Natural killer cell (primary cell): ENCODE measurements around the gene TMED5. TPM values are rescaled to one million over a fixed set of nuclear protein-coding genes. Genes with fewer than 3 reads are reported as not detected.

Experiments
- ATAC-seq, 3 donors: fragments of 150-1000 bp in 2 of 3; fragments of 200-7000 bp in 1 of 3; cut with Tn5 transposase; 1 replicate in 1 of 3; 2 replicates in 2 of 3; pipeline ENCODE4 v1.10.0; 2021; ENCODE audit warnings: mild to moderate bottlenecking in 2 of 3, moderate library complexity in 2 of 3
- DNase-seq, 2 donors: peaks; one replicate each; pipeline versions ENCODE4 v3.0.0 to v3.0.0-alpha.2; 2013 to 2021; ENCODE audit warnings: mixed read lengths in 1 of 2
- H3K27ac ChIP-seq: one replicate; pipeline ENCODE4 v1.5.1; 2013; ENCODE audit warnings: mild to moderate bottlenecking, low read length
- H3K27me3 ChIP-seq: one replicate; pipeline ENCODE4 v1.6.1; 2013; ENCODE audit warnings: low read length; ENCODE audit not compliant: control insufficient read depth, insufficient read depth
- H3K36me3 ChIP-seq: one replicate; pipeline ENCODE4 v1.6.1; 2013; ENCODE audit warnings: low read length; ENCODE audit not compliant: control insufficient read depth, insufficient read depth
- H3K4me1 ChIP-seq: one replicate; pipeline ENCODE4 v1.6.1; 2013; ENCODE audit warnings: low read length; ENCODE audit not compliant: control insufficient read depth, insufficient read depth
- H3K4me3 ChIP-seq: one replicate; pipeline ENCODE4 v1.5.1; 2013; ENCODE audit warnings: low read length
- H3K9me3 ChIP-seq: one replicate; pipeline ENCODE4 v1.6.1; 2013; ENCODE audit warnings: low read length; ENCODE audit not compliant: control insufficient read depth, insufficient read depth
- H3K27ac Mint-ChIP-seq, 2 donors: one replicate each; pipeline ENCODE4 v1.8.0; 2022; ENCODE audit warnings: mild to moderate bottlenecking in 2 of 2, mixed read lengths in 2 of 2, moderate library complexity in 1 of 2
- H3K27me3 Mint-ChIP-seq, 2 donors: one replicate each; pipeline ENCODE4 v1.8.0; 2022; ENCODE audit warnings: low read depth in 2 of 2, mixed read lengths in 2 of 2
- H3K36me3 Mint-ChIP-seq: one replicate; pipeline ENCODE4 v1.8.0; 2022; ENCODE audit warnings: mixed read lengths
- H3K4me1 Mint-ChIP-seq, 2 donors: one replicate each; pipeline ENCODE4 v1.8.0; 2022; ENCODE audit warnings: mixed read lengths in 2 of 2
- H3K4me3 Mint-ChIP-seq: one replicate; pipeline ENCODE4 v1.8.0; 2022; ENCODE audit warnings: mild to moderate bottlenecking, moderate library complexity, mixed read lengths
- H3K9me3 Mint-ChIP-seq, 2 donors: one replicate each; pipeline ENCODE4 v1.8.0; 2022; ENCODE audit warnings: mixed read lengths in 2 of 2
- WGBS: methylation state at CpG from one replicate; pipeline ENCODE4 v1.1.7; 2013; ENCODE audit warnings: missing lambda C conversion rate; ENCODE audit not compliant: insufficient coverage; 5-methylcytosine and 5-hydroxymethylcytosine counted together
- intact Hi-C: fragments of 100-400 bp; cut with micrococcal nuclease; formaldehyde crosslinking; loops from one replicate; pipeline ENCODE4 v1.14.2; 2022
- total RNA-seq, 4 donors: library from RNA; stranded (reverse); fragments of 120-200 nt in 1 of 4; gene quantifications; one replicate each; pipeline versions ENCODE4 v1.2.3 to v1.2.4, GENCODE V29; 2013 to 2022
- TF ChIP-seq, protein P1 (sequence below): fragments of 200-600 bp; IDR thresholded peaks from one replicate; pipeline ENCODE4 v1.8.0; 2022; ENCODE audit warnings: antibody characterized with exemption

Gene TMED5
- total RNA-seq, 3 donors from 2014 or later (not counting 1 experiment from before 2014, with no cell fraction given), result 64.6 to 73.5 (median 67.0) TPM

DNA sequence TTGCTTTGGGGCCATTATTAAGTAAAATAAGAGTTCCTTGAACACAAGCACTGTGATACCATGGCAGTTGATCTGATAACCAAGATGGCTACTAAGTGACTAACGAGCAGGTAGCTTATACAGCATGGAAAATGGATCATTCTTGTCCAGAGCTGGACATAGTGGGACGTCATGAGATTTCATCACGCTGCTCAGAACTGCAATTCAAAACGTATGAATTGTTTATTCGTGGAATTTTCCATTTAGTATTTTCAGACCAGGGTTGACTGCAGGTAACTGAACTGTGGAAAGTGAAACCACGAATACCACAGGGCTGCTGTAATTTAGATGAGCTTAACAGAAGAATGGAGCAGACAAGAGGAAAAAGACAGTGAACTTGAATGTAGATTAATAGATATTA is 39.2 kb upstream of the TMED5 start:
- ATAC-seq, result no peak
- H3K4me3 ChIP-seq, result no peak overlapping the region
- peaks cover 6 to 14% of the 10 kb centered on the region in 2 donors for H3K4me1 Mint-ChIP-seq
- H3K36me3 ChIP-seq, result peaks cover 7% of the 10 kb centered on the region
- H3K9me3 Mint-ChIP-seq, result no peaks in the 10 kb centered on the region
- WGBS, result 16% methylated on average over 6 of the region's 6 CpGs
- intact Hi-C loops, result no loop called here
- H3K27ac Mint-ChIP-seq, result peak overlapping the region; percentile 26 to 57
- no peaks in the 10 kb centered on the region for H3K4me1 ChIP-seq
- no peak overlapping the region for H3K27ac ChIP-seq
- no peaks in the 10 kb centered on the region for H3K27me3 Mint-ChIP-seq
- peak overlapping the region; percentile 52 for H3K4me3 Mint-ChIP-seq
- H3K27me3 ChIP-seq, result no peaks in the 10 kb centered on the region
- H3K9me3 ChIP-seq, result no peaks in the 10 kb centered on the region
- peak in 1 of 2 donors; percentile 37 for DNase-seq
- H3K36me3 Mint-ChIP-seq, result peaks cover 6% of the 10 kb centered on the region
- TF ChIP-seq, protein P1, sequence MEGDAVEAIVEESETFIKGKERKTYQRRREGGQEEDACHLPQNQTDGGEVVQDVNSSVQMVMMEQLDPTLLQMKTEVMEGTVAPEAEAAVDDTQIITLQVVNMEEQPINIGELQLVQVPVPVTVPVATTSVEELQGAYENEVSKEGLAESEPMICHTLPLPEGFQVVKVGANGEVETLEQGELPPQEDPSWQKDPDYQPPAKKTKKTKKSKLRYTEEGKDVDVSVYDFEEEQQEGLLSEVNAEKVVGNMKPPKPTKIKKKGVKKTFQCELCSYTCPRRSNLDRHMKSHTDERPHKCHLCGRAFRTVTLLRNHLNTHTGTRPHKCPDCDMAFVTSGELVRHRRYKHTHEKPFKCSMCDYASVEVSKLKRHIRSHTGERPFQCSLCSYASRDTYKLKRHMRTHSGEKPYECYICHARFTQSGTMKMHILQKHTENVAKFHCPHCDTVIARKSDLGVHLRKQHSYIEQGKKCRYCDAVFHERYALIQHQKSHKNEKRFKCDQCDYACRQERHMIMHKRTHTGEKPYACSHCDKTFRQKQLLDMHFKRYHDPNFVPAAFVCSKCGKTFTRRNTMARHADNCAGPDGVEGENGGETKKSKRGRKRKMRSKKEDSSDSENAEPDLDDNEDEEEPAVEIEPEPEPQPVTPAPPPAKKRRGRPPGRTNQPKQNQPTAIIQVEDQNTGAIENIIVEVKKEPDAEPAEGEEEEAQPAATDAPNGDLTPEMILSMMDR, result no peak

DNA sequence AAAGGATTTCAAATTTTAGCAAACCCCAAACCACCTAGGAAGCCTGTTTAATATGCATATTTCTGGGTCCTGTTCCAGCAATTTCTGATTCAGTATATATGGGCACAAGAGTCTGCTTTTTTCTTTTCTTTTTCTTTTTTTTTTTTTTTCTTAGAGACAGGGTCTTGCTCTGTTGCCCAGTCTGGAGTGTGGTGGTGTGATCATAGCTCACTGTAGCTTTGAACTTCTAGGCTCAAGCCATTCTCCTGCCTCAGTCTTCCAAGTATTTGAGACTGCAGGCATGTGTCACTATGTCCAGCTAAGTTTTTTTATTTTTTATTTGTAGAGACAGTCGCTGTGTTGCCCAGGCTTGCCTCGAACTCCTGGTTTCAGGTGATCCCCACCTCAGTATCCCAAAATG is 35.1 kb upstream of the TMED5 start:
- H3K4me1 ChIP-seq, result no peaks in the 10 kb centered on the region
- H3K4me3 Mint-ChIP-seq, result no peak overlapping the region
- H3K27me3 ChIP-seq, result no peaks in the 10 kb centered on the region
- no peaks in the 10 kb centered on the region for H3K9me3 Mint-ChIP-seq
- intact Hi-C loops, result no loop called here
- TF ChIP-seq, protein P1, result no peak
- peaks cover 3% of the 10 kb centered on the region for H3K36me3 ChIP-seq
- no peak overlapping the region for H3K4me3 ChIP-seq
- H3K36me3 Mint-ChIP-seq, result no peaks in the 10 kb centered on the region
- DNase-seq, result no peak
- ATAC-seq, result no peak
- H3K27ac ChIP-seq, result no peak overlapping the region
- peaks cover 6 to 14% of the 10 kb centered on the region in 2 donors for H3K4me1 Mint-ChIP-seq
- no peak overlapping the region for H3K27ac Mint-ChIP-seq
- WGBS, result 100% methylated on average over 2 of the region's 2 CpGs
- H3K9me3 ChIP-seq, result no peaks in the 10 kb centered on the region
- H3K27me3 Mint-ChIP-seq, result no peaks in the 10 kb centered on the region

DNA sequence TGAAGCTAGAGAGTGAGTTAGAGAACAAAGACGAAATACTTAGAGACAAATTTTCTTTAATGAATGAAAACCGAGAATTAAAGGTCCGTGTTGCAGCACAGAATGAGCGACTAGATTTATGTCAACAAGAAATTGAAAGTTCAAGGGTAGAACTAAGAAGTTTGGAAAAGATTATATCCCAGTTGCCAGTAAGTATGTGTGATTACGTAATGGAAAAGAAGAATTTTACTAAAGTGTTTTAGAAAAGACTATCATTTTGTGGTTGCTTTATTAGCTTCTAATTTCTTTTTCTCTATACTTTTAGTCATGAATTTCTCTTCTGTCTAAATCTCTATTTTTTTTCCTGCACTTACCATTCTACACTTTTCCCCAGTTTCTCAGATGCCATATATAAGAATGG is 27.0 kb upstream of the TMED5 start:
- 97% methylated on average over 4 of the region's 5 CpGs for WGBS
- no peak overlapping the region for H3K27ac ChIP-seq
- Mint-ChIP-seq H3K9me3 (no peaks in the 10 kb centered on the region), H3K27ac (no peak overlapping the region), H3K36me3 (no peaks in the 10 kb centered on the region), H3K27me3 (no peaks in the 10 kb centered on the region), H3K4me1 (no peaks in the 10 kb centered on the region), H3K4me3 (no peak overlapping the region)
- no peaks in the 10 kb centered on the region for H3K27me3 ChIP-seq
- TF ChIP-seq, protein P1, result no peak
- ATAC-seq, result no peak
- H3K9me3 ChIP-seq, result no peaks in the 10 kb centered on the region
- no peak for DNase-seq
- H3K4me3 ChIP-seq, result no peak overlapping the region
- H3K36me3 ChIP-seq, result peaks cover 13% of the 10 kb centered on the region
- intact Hi-C loops, result no loop called here
- no peaks in the 10 kb centered on the region for H3K4me1 ChIP-seq

DNA sequence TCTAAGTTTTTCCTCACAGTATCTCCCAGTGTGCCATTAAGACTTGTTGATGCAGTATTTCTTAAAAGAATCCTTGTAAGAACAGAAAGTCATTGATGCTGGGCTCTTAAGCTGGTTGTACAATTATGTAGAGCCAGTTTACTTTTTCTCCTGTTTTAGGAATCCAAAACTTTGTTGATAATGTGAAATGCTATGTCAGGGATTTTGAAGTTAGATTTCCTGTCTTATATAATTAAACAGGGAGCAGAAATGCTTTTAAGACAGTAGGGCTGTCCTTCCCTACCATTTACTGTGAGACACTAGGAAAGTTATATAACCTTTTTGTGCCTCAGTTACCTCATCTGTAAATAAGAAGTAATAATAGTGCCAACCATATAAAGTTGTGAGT is 26.3 kb upstream of the TMED5 start:
- no peaks in the 10 kb centered on the region for H3K4me1 Mint-ChIP-seq
- H3K4me1 ChIP-seq, result no peaks in the 10 kb centered on the region
- peaks cover 19% of the 10 kb centered on the region for H3K36me3 ChIP-seq
- no peaks in the 10 kb centered on the region for H3K9me3 Mint-ChIP-seq
- no peaks in the 10 kb centered on the region for H3K36me3 Mint-ChIP-seq
- H3K27ac ChIP-seq, result no peak overlapping the region
- no peaks in the 10 kb centered on the region for H3K27me3 Mint-ChIP-seq
- intact Hi-C loops, result no loop called here
- no peaks in the 10 kb centered on the region for H3K9me3 ChIP-seq
- H3K4me3 Mint-ChIP-seq, result no peak overlapping the region
- ATAC-seq (no peak), DNase-seq (no peak)
- H3K27ac Mint-ChIP-seq, result no peak overlapping the region
- no peaks in the 10 kb centered on the region for H3K27me3 ChIP-seq
- no peak overlapping the region for H3K4me3 ChIP-seq
- TF ChIP-seq, protein P1, result no peak
